ENCODE measurements around the gene MRPL43.

GRCh38 chr10:100980311-100980710, 7.0 kb downstream of the MRPL43 start:
- no peak for TF ChIP-seq ZNF274 (IDR thresholded peaks at IDR 0.05; ENCODE audit: low read depth, low read length)
- no peak for TF ChIP-seq YY1 (IDR thresholded peaks at IDR 0.05; ENCODE audit: insufficient read depth, insufficient read length)
- TF ChIP-seq SUZ12 (IDR thresholded peaks at IDR 0.05; ENCODE audit: extremely low read depth, insufficient read depth, insufficient read length): no peak
